Endothelial cell of umbilical vein (primary cell): ENCODE data around the gene TMEM131. TPM values are rescaled to one million over a fixed set of nuclear protein-coding genes. Genes with fewer than 3 reads are reported as not detected.

Source experiments
- BruUV-seq: library from RNA; stranded (reverse); fragments of 400-500 nt; replicated peaks from 2 replicates; lab custom pipeline; 2021; lab: Mats Ljungman, UMichigan
- CTCF ChIA-PET: fragments of 300-600, 350-600 bp; sonication (Branson Sonifier 250); formaldehyde crosslinking; loops from one replicate; lab custom pipeline; 2021; ENCODE audit warnings: antibody characterized with exemption, inconsistent platforms; lab: Charles Lee
- POLR2A ChIA-PET: fragments of 300-600, 350-600 bp; sonication (Branson Sonifier 250); formaldehyde crosslinking; loops from one replicate; lab custom pipeline; 2021; ENCODE audit warnings: antibody characterized with exemption, inconsistent platforms; lab: Charles Lee
- DNase-seq: peaks from one replicate; pipeline ENCODE4 v3.0.0-alpha.2; 2011; ENCODE audit warnings: low read depth, low spot score
- FAIRE-seq: peaks from 2 replicates; lab custom pipeline; 2011; peaks lifted over from hg19 to GRCh38; lab: Jason Lieb, UNC
- H2AFZ ChIP-seq: 2 replicates; pipeline ENCODE4 v1.6.0; 2012; ENCODE audit warnings: low read depth, low read length, control low read depth, inconsistent platforms
- H3K27ac ChIP-seq: 2 replicates; pipeline ENCODE4 v1.5.1; 2011; ENCODE audit warnings: low read depth, mild to moderate bottlenecking, control low read depth, low read length, moderate library complexity; ENCODE audit not compliant: insufficient read depth
- H3K27me3 ChIP-seq, 2 experiments: 2 replicates each; pipeline versions ENCODE4 v1.6.0 to v1.6.1; 2011; ENCODE audit warnings: low read length in 2 of 2, mixed read lengths in 1 of 2; ENCODE audit not compliant: control insufficient read depth in 2 of 2, insufficient read depth in 2 of 2
- H3K36me3 ChIP-seq, 2 experiments: 2 replicates in 1 of 2; 3 replicates in 1 of 2; pipeline ENCODE4 v1.5.1; 2011; ENCODE audit warnings: low read length in 2 of 2, mild to moderate bottlenecking in 1 of 2, moderate library complexity in 1 of 2; ENCODE audit not compliant: control insufficient read depth in 2 of 2, insufficient read depth in 2 of 2; ENCODE audit errors: extremely low read depth in 1 of 2
- H3K4me1 ChIP-seq: 3 replicates; pipeline ENCODE4 v1.5.1; 2011; ENCODE audit warnings: mild to moderate bottlenecking, low read length; ENCODE audit not compliant: control insufficient read depth, insufficient read depth; ENCODE audit errors: extremely low read depth
- H3K4me2 ChIP-seq: 2 replicates; pipeline ENCODE4 v1.6.1; 2011; ENCODE audit warnings: low read length, control low read depth, mixed read lengths; ENCODE audit not compliant: insufficient read depth
- H3K4me3 ChIP-seq, 3 experiments: fragments of 200-600 bp in 1 of 3; sonication (generic), shearing (Covaris generic) in 1 of 3; replicated peaks in 1 of 3; 2 replicates each; pipeline ENCODE4 v1.5.1; 2011 to 2016; ENCODE audit warnings: control low read depth in 3 of 3, low read length in 3 of 3, mild to moderate bottlenecking in 2 of 3, inconsistent platforms in 1 of 3, low read depth in 1 of 3, moderate library complexity in 1 of 3; ENCODE audit not compliant: insufficient read depth in 1 of 3
- H3K79me2 ChIP-seq: 2 replicates; pipeline ENCODE4 v1.6.0; 2012; ENCODE audit warnings: low read length, inconsistent platforms; ENCODE audit not compliant: control insufficient read depth, insufficient read depth
- H3K9ac ChIP-seq: replicated peaks from 2 replicates; pipeline ENCODE3; 2011; ENCODE audit warnings: low read length, control low read depth; ENCODE audit not compliant: insufficient read depth; ENCODE audit errors: extremely low read depth
- H3K9me1 ChIP-seq: replicated peaks from 3 replicates; pipeline ENCODE4 v1.6.0; 2011; ENCODE audit warnings: mild to moderate bottlenecking, low read length; ENCODE audit not compliant: control insufficient read depth, insufficient read depth; ENCODE audit errors: extremely low read depth
- H3K9me3 ChIP-seq: replicated peaks from 2 replicates; pipeline ENCODE4 v1.5.1; 2012; ENCODE audit warnings: low read length, inconsistent platforms; ENCODE audit not compliant: control insufficient read depth, insufficient read depth
- H4K20me1 ChIP-seq: replicated peaks from 2 replicates; pipeline ENCODE3; 2011; ENCODE audit warnings: mild to moderate bottlenecking, low read length; ENCODE audit not compliant: control insufficient read depth, insufficient read depth; ENCODE audit errors: extremely low read depth
- FOS ChIP-seq: IDR thresholded peaks from 2 replicates; pipeline ENCODE4 v1.6.1; 2011; ENCODE audit warnings: mild to moderate bottlenecking, low read length, moderate library complexity, borderline replicate concordance; ENCODE audit not compliant: insufficient read depth
- GATA2 ChIP-seq: IDR thresholded peaks from 2 replicates; pipeline ENCODE4 v1.7.0; 2011; ENCODE audit warnings: low read depth, mild to moderate bottlenecking, moderate library complexity, mixed read lengths, low read length; ENCODE audit not compliant: insufficient read length, insufficient read depth
- JUN ChIP-seq: IDR thresholded peaks from 2 replicates; pipeline ENCODE4 v1.6.1; 2011; ENCODE audit warnings: borderline replicate concordance, low read depth; ENCODE audit not compliant: insufficient read length, insufficient read depth
- MYC ChIP-seq: IDR thresholded peaks from one replicate; pipeline ENCODE4 v1.6.1; 2011; ENCODE audit warnings: mild to moderate bottlenecking, low read depth, low read length
- POLR2A ChIP-seq: IDR thresholded peaks from 2 replicates; pipeline ENCODE4 v1.6.1; 2012; ENCODE audit warnings: low read depth, mild to moderate bottlenecking, control low read depth, low read length
- POLR2AphosphoS5 ChIP-seq: IDR thresholded peaks from 2 replicates; pipeline ENCODE4 v1.6.1; 2012; ENCODE audit warnings: low read depth, mild to moderate bottlenecking, control low read depth, low read length, moderate library complexity; ENCODE audit not compliant: insufficient read depth
- dilution Hi-C: fragments of 300-500 bp; cut with MboI; formaldehyde crosslinking; loops from one replicate; pipeline ENCODE4 v1.15.0; 2019; ENCODE audit warnings: low sequenced_read_pairs; ENCODE audit not compliant: extremely low pct_ligation_motif_present
- intact Hi-C: fragments of 100-400 bp; cut with micrococcal nuclease; formaldehyde crosslinking; loops from one replicate; pipeline ENCODE4 v1.10.0; 2022
- polyA plus RNA-seq, 4 experiments: library from polyadenylated mRNA; depleted of rRNA in 3 of 4; stranded (reverse) in 3 of 4; unstranded in 1 of 4; fragments of >200 nt; gene quantifications; 2 replicates each; pipeline versions ENCODE4 v1.2.1 to v1.2.3, GENCODE V29; 2011 to 2012; ENCODE audit warnings: missing spikeins in 1 of 4
- total RNA-seq: library from RNA; stranded (reverse); gene quantifications from 2 replicates; pipeline ENCODE4 v1.2.3, GENCODE V29; 2021
- TF ChIP-seq, protein P1 (sequence below): IDR thresholded peaks from 2 replicates; pipeline ENCODE4 v1.6.1; 2011; ENCODE audit not compliant: insufficient read depth, insufficient read length
- TF ChIP-seq, protein P2 (sequence below), 2 donors: IDR thresholded peaks; 1 replicate in 1 of 2; 2 replicates in 1 of 2; pipeline ENCODE4 v1.5.1; 2011; ENCODE audit warnings: low read length in 2 of 2, mild to moderate bottlenecking in 2 of 2, moderate library complexity in 2 of 2, control low read depth in 1 of 2, inconsistent platforms in 1 of 2, low read depth in 1 of 2; ENCODE audit not compliant: insufficient read depth in 1 of 2; ENCODE audit errors: extremely low read depth in 1 of 2

TMEM131 gene
- total and polyA plus RNA-seq, 2 donors (not counting 3 experiments of a cell fraction or from before 2014, with no cell fraction given) = 12.2 to 28.6 TPM

DNA sequence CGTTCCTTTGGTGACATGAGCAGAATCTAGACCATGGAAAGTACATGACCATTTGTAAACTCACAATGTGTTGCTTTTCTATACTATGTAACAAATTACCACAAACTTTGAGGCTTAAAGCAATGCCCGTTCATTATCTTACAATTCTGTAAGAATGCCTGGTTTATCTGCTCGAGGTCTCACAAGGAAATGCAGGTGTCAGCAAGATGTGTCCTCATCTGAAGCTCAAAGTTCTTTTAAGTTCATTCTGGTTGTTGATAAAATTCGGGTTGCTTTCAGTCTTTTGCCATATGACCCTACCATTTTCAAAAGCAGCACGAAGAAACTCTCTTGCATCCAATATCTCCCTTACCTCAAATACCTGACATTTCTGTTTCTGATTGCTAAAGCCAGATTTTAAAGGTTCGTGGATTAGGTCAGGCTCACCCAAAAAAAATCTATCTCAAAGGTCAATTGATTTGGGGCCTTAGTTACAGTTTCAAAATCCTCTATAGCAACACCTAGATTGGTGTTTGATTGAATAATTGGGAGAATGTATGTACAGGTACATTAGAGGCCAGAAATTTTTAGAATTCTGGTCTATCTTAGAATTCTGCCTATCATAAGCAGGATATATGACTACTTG is 125.9 kb downstream of the TMEM131 start:
- H3K4me2 ChIP-seq = peak overlapping the region; percentile 17
- peak overlapping the region; percentile 65 for H3K27ac ChIP-seq
- H4K20me1 ChIP-seq = no peaks in the 10 kb centered on the region
- FAIRE-seq = no peak
- no peaks in the 10 kb centered on the region for H3K9me1 ChIP-seq
- POLR2A ChIA-PET = no interaction called here
- DNase-seq = no peak
- no peaks in the 10 kb centered on the region for H3K79me2 ChIP-seq
- H3K9ac ChIP-seq = peak overlapping the region; percentile 3
- H3K4me1 ChIP-seq = peaks cover 29% of the 10 kb centered on the region
- intact Hi-C loops (loop anchor here (1.0 kb wide), 2 partner anchors 63 to 125 kb away; partner anchors contain the start of gene TMEM131), dilution Hi-C loops (no loop called here)
- no peaks in the 10 kb centered on the region for H3K9me3 ChIP-seq
- H2AFZ ChIP-seq = no peak overlapping the region
- H3K4me3 ChIP-seq = no peak overlapping the region
- CTCF ChIA-PET = interaction anchor here (1.3 to 1.6 kb wide), 3 partner anchors 18 to 63 kb away, joined by 3 to 8 read pairs (median 4); no protein-coding TSS in a partner anchor
- TF ChIP-seq JUN = no peak
- no peak for TF ChIP-seq FOS
- TF ChIP-seq POLR2AphosphoS5 = no peak
- TF ChIP-seq, protein P1, sequence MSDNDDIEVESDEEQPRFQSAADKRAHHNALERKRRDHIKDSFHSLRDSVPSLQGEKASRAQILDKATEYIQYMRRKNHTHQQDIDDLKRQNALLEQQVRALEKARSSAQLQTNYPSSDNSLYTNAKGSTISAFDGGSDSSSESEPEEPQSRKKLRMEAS = no peak
- BruUV-seq = TSS peak; percentile 63
- no peaks in the 10 kb centered on the region for H3K27me3 ChIP-seq
- no peaks in the 10 kb centered on the region for H3K36me3 ChIP-seq

DNA sequence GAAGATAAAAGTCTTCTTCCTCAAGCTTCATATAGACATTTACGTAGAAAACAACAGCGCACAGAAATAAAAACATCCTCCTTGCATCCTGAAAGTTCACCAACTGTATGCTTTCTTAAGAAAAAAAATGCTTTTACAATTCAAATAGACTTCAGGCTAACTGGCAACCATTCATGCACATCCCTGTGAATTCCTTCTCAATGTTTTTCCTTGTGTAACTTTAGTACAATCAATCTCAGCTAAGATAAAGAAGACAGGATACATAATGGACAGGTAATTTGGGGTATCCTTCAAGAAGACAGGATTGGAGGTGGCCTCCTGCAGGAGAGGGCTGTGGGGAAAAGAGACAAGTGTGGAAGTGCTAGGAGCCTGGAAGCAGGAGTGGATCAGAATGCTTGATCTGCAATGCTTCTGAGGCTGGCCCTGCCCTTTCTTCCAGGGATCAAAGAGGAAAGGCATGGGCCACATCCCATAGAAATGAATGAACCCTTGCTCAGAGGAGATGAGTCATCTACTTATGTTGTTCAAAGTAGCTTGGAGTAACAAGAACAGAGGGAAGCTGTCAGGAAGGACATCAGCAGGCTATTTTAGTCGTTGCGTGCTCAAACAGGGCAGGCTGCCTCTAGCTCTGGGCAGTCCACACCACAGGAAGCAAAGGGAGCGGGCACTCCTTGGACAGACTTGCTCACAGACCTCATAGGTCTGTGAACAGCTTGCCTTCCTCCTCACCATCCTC is 126.6 kb downstream of the TMEM131 start:
- no TSS peak for BruUV-seq
- Histone ChIP-seq H3K4me3 (no peak overlapping the region), H4K20me1 (no peaks in the 10 kb centered on the region), H3K27ac (peak overlapping the region; percentile 65), H3K27me3 (no peaks in the 10 kb centered on the region), H3K9me3 (no peaks in the 10 kb centered on the region), H3K4me1 (peaks cover 29% of the 10 kb centered on the region), H3K36me3 (no peaks in the 10 kb centered on the region), H2AFZ (no peak overlapping the region), H3K9ac (no peak overlapping the region), H3K4me2 (peak overlapping the region; percentile 57), H3K79me2 (no peaks in the 10 kb centered on the region), H3K9me1 (no peaks in the 10 kb centered on the region)
- TF ChIP-seq POLR2A (peak; percentile 22), FOS (peak; percentile 95), MYC (peak; percentile 64), JUN (peak; percentile 95), POLR2AphosphoS5 (peak; percentile 89), GATA2 (peak; percentile 43)
- TF ChIP-seq, protein P2, sequence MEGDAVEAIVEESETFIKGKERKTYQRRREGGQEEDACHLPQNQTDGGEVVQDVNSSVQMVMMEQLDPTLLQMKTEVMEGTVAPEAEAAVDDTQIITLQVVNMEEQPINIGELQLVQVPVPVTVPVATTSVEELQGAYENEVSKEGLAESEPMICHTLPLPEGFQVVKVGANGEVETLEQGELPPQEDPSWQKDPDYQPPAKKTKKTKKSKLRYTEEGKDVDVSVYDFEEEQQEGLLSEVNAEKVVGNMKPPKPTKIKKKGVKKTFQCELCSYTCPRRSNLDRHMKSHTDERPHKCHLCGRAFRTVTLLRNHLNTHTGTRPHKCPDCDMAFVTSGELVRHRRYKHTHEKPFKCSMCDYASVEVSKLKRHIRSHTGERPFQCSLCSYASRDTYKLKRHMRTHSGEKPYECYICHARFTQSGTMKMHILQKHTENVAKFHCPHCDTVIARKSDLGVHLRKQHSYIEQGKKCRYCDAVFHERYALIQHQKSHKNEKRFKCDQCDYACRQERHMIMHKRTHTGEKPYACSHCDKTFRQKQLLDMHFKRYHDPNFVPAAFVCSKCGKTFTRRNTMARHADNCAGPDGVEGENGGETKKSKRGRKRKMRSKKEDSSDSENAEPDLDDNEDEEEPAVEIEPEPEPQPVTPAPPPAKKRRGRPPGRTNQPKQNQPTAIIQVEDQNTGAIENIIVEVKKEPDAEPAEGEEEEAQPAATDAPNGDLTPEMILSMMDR (IDR thresholded peaks at IDR 0.05; ENCODE audit: extremely low read depth in 1 of 2, insufficient read depth in 1 of 2, low read depth in 1 of 2, low read length in 2 of 2) = no peak
- TF ChIP-seq, protein P1 = no peak
- dilution Hi-C loops (no loop called here), intact Hi-C loops (loop anchor here (1.0 kb wide), 2 partner anchors 62 to 126 kb away; partner anchors contain the start of gene TMEM131)
- ChIA-PET CTCF (interaction anchor here (1.3 to 1.6 kb wide), 3 partner anchors 18 to 62 kb away, joined by 3 to 8 read pairs (median 4); no protein-coding TSS in a partner anchor), POLR2A (no interaction called here)
- DNase-seq = peak; percentile 95
- peak; percentile 97 for FAIRE-seq
